ENCODE data around the gene NEUROD2. TPM values are rescaled to one million over a fixed set of nuclear protein-coding genes. Genes with fewer than 3 reads are reported as not detected.

Gene NEUROD2
- total and polyA plus RNA-seq, 2 of the 13 experiments (the other 11 are each of a cell fraction or from before 2014, with no cell fraction given), result not detected

GRCh38 chr17:39612935-39613464 is 5.3 kb upstream of the NEUROD2 start:
- no peak overlapping the region for H3K4me3 ChIP-seq (replicated peaks in 1 of 3; ENCODE audit: insufficient read depth in 1 of 3, low read depth in 2 of 3, low read length in 3 of 3)
- no peak for DNase-seq (ENCODE audit: low spot score)
- no peak for ATAC-seq
- H3K4me1 ChIP-seq (ENCODE audit: insufficient read depth, low read length), result no peaks in the 10 kb centered on the region
- TF ChIP-seq MXI1 (IDR thresholded peaks at IDR 0.05; ENCODE audit: borderline replicate concordance, low read depth, low read length), result no peak
- TF ChIP-seq NFIC (IDR thresholded peaks at IDR 0.05; ENCODE audit: low read length), result no peak
- no peak for TF ChIP-seq EED (CRISPR knock-in tag; IDR thresholded peaks at IDR 0.05)
- no peak for TF ChIP-seq NRL (CRISPR knock-in tag; IDR thresholded peaks at IDR 0.05; ENCODE audit: borderline replicate concordance)
- no peak for TF ChIP-seq TBP (CRISPR knock-in tag; IDR thresholded peaks at IDR 0.05)
- no peak for TF ChIP-seq ZNF704 (CRISPR knock-in tag; IDR thresholded peaks at IDR 0.05; ENCODE audit: borderline replicate concordance)
- TF ChIP-seq RNF219 (CRISPR knock-in tag; IDR thresholded peaks at IDR 0.05), result no peak
- TF ChIP-seq SMAD1 (CRISPR knock-in tag; IDR thresholded peaks at IDR 0.05; ENCODE audit: borderline replicate concordance, low read depth), result no peak
- peak in 1 of 2 experiments; percentile 37; a peak in 1 of 4 replicates for TF ChIP-seq NR2F1 (CRISPR knock-in tag; IDR thresholded peaks at IDR 0.05)
- TF ChIP-seq NR2F6 (IDR thresholded peaks at IDR 0.05), result peak; percentile 69
- TF ChIP-seq NR2F6 (CRISPR knock-in tag; IDR thresholded peaks at IDR 0.05), result no peak
- no peak for TF ChIP-seq SRY (CRISPR knock-in tag; IDR thresholded peaks at IDR 0.05)
- TF ChIP-seq ZNF790 (CRISPR knock-in tag; IDR thresholded peaks at IDR 0.05; ENCODE audit: borderline replicate concordance), result no peak
- TF ChIP-seq PRMT3 (CRISPR knock-in tag; IDR thresholded peaks at IDR 0.05; ENCODE audit: borderline replicate concordance, low read depth), result no peak
- TF ChIP-seq NR2C2 (CRISPR knock-in tag; IDR thresholded peaks at IDR 0.05; ENCODE audit: borderline replicate concordance), result peak; percentile 66
- TF ChIP-seq EEA1 (CRISPR knock-in tag; IDR thresholded peaks at IDR 0.05; ENCODE audit: borderline replicate concordance), result no peak
- no peaks in the 10 kb centered on the region for H3K79me2 ChIP-seq (ENCODE audit: insufficient read depth, low read length)
- H3K36me3 ChIP-seq (replicated peaks in 1 of 2; ENCODE audit: control insufficient read depth in 1 of 2, insufficient read depth in 2 of 2, low read length in 2 of 2), result no peaks in the 10 kb centered on the region
- no peaks in the 10 kb centered on the region for H4K20me1 ChIP-seq (ENCODE audit: insufficient read depth, low read length)
- intact Hi-C loops (cut with micrococcal nuclease; ENCODE audit: unreplicated experiment), result no loop called here
- ChIA-PET POLR2A (no interaction called here), CTCF (ENCODE audit: low intra/inter-chr PET ratio, low total read pairs) (no interaction called here)
- H3K9ac ChIP-seq (ENCODE audit: insufficient read depth, low read depth, low read length), result no peak overlapping the region
- H2AFZ ChIP-seq (ENCODE audit: low read length), result no peak overlapping the region
- H3K4me2 ChIP-seq (ENCODE audit: low read depth, low read length), result no peak overlapping the region
- BruUV-seq (replicated peaks), result no TSS peak
- peaks cover 10 to 72% of the 10 kb centered on the region in 2 experiments for H3K27me3 ChIP-seq (ENCODE audit: control insufficient read depth in 1 of 2, insufficient read depth in 2 of 2, low read length in 2 of 2)
- 11% methylated on average over 7 of the region's 7 CpGs for WGBS (ENCODE audit: low lambda C conversion rate)
- FAIRE-seq, result no peak
- H3K27ac ChIP-seq (ENCODE audit: extremely low read length, insufficient read depth, low read length), result no peak overlapping the region
- H3K9me3 ChIP-seq (ENCODE audit: low read length), result no peaks in the 10 kb centered on the region
- in situ Hi-C loops (cut with HindIII; ENCODE audit: extremely low pct_ligation_motif_present, low pct_unique_long_range_greater_than_20kb), result no loop called here

Measured in HepG2 (cell line).